Uterus (tissue), 4 donors: Measurements from ENCODE around the gene IFNAR2. TPM values are rescaled to one million over a fixed set of nuclear protein-coding genes. Genes with fewer than 3 reads are reported as not detected.
A peak's percentile ranks its signal among the peaks of the same experiment; 100 is the strongest.

Source experiments
- DNase-seq, 2 donors: peaks; one replicate each; pipeline ENCODE4 v3.0.0-alpha.2; 2019 to 2020
- H3K27ac ChIP-seq, 2 donors: fragments of 200-600 bp; sonication (generic); 1 replicate in 1 of 2; 2 replicates in 1 of 2; pipeline ENCODE4 v1.5.1; 2016 to 2018
- H3K27me3 ChIP-seq, 2 donors: fragments of 200-600 bp; sonication (generic); one replicate each; pipeline ENCODE4 v1.5.1; 2018 to 2019; ENCODE audit warnings: control low read depth in 1 of 2
- H3K36me3 ChIP-seq, 2 donors: fragments of 200-600 bp; sonication (generic); one replicate each; pipeline ENCODE4 v1.5.1; 2019; ENCODE audit warnings: control low read depth in 1 of 2
- H3K4me1 ChIP-seq, 2 donors: fragments of 200-600 bp; sonication (generic); one replicate each; pipeline ENCODE4 v1.5.1; 2018 to 2019; ENCODE audit warnings: control low read depth in 1 of 2
- H3K4me3 ChIP-seq, 2 donors: fragments of 200-600 bp; sonication (generic); 1 replicate in 1 of 2; 2 replicates in 1 of 2; pipeline ENCODE4 v1.5.1; 2018 to 2019; ENCODE audit warnings: mild to moderate bottlenecking in 1 of 2
- H3K9me3 ChIP-seq, 2 donors: fragments of 200-600 bp; sonication (generic); one replicate each; pipeline ENCODE4 v1.5.1; 2019; ENCODE audit warnings: control low read depth in 1 of 2
- CTCF ChIP-seq, 4 experiments: fragments of 200-600 bp in 2 of 4; fragments of 450-650 bp in 2 of 4; sonication (generic) in 2 of 4; IDR thresholded peaks; one replicate each; pipeline ENCODE4 v1.5.1; 2016 to 2019; ENCODE audit warnings: antibody characterized with exemption in 4 of 4, mild to moderate bottlenecking in 2 of 4, moderate library complexity in 1 of 4
- POLR2A ChIP-seq, 2 donors: fragments of 450-650 bp; IDR thresholded peaks; one replicate each; pipeline ENCODE4 v1.6.1; 2016; ENCODE audit warnings: antibody characterized with exemption in 2 of 2, mild to moderate bottlenecking in 1 of 2, moderate library complexity in 1 of 2
- intact Hi-C: fragments of 100-400 bp; cut with DNase I; formaldehyde crosslinking; loops from one replicate; pipeline ENCODE4 v1.15.1; 2023; ENCODE audit warnings: low total_unique reads
- total RNA-seq, 4 donors: library from RNA; depleted of rRNA in 3 of 4; stranded (reverse); fragments of >200 nt in 3 of 4; gene quantifications; one replicate each; pipeline versions ENCODE4 v1.1.0 to v1.2.4, GENCODE V29; 2014 to 2023
- donor health status: DM: yes; HTN: yes; CAD: no.

IFNAR2 gene
- 10 to 100 TPM in 3 of 4 donors, 1 to 10 TPM in 1; 2.4 to 38.4 (median 24.4) TPM for total RNA-seq

GRCh38 chr21:33229784-33230544 is at the start of gene IFNAR2:
Gene IFNAR2, plus strand, starts transcription at chr21:33229938. Its CDS starts 11,985 bp downstream, at chr21:33241923.
- intact Hi-C loops, result no loop called here
- peak within 1 kb of the TSS; percentile 69 to 96 for H3K4me3 ChIP-seq
- H3K36me3 ChIP-seq, result no peaks in the 10 kb centered on the region
- peaks cover 5 to 6% of the 10 kb centered on the region in 2 donors for H3K4me1 ChIP-seq
- no peaks in the 10 kb centered on the region for H3K9me3 ChIP-seq
- TF ChIP-seq CTCF (IDR thresholded peaks at IDR 0.05), result no peak
- peak; percentile 69 to 71 for TF ChIP-seq POLR2A (IDR thresholded peaks at IDR 0.05)
- DNase-seq, result peak; percentile 57 to 81
- H3K27ac ChIP-seq, result peak within 1 kb of the TSS; percentile 88 to 98
- H3K27me3 ChIP-seq, result no peaks in the 10 kb centered on the region

GRCh38 chr21:33185852-33186251 is 43.9 kb upstream of the IFNAR2 start:
- H3K9me3 ChIP-seq, result no peaks in the 10 kb centered on the region
- peaks cover 0 to 16% of the 10 kb centered on the region in 2 donors for H3K27me3 ChIP-seq
- H3K4me3 ChIP-seq, result no peak overlapping the region
- DNase-seq, result no peak
- no peaks in the 10 kb centered on the region for H3K4me1 ChIP-seq
- no peak overlapping the region for H3K27ac ChIP-seq
- no peak for TF ChIP-seq POLR2A (IDR thresholded peaks at IDR 0.05)
- no peak for TF ChIP-seq CTCF (IDR thresholded peaks at IDR 0.05)
- intact Hi-C loops, result no loop called here
- H3K36me3 ChIP-seq, result no peaks in the 10 kb centered on the region

- Histone ChIP-seq H3K4me1 (no peaks in the 10 kb centered on the region), H3K4me3 (no peak overlapping the region), H3K27ac (no peak overlapping the region), H3K9me3 (no peaks in the 10 kb centered on the region), H3K36me3 (no peaks in the 10 kb centered on the region), H3K27me3 (peaks cover 0 to 18% of the 10 kb centered on the region in 2 donors)
- intact Hi-C loops, result no loop called here
- TF ChIP-seq POLR2A (IDR thresholded peaks at IDR 0.05) (no peak), CTCF (IDR thresholded peaks at IDR 0.05) (no peak)
- no peak for DNase-seq
Measured at GRCh38 chr21:33187276-33187675, 42.5 kb upstream of the IFNAR2 start.

GRCh38 chr21:33189237-33189636 is 40.5 kb upstream of the IFNAR2 start:
- H3K4me1 ChIP-seq, result no peaks in the 10 kb centered on the region
- TF ChIP-seq POLR2A (IDR thresholded peaks at IDR 0.05) (no peak), CTCF (IDR thresholded peaks at IDR 0.05) (no peak)
- no peaks in the 10 kb centered on the region for H3K9me3 ChIP-seq
- H3K27me3 ChIP-seq, result peaks cover 0 to 18% of the 10 kb centered on the region in 2 donors
- intact Hi-C loops, result no loop called here
- H3K36me3 ChIP-seq, result no peaks in the 10 kb centered on the region
- no peak overlapping the region for H3K27ac ChIP-seq
- no peak for DNase-seq
- no peak overlapping the region for H3K4me3 ChIP-seq

- no peak overlapping the region for H3K27ac ChIP-seq
- TF ChIP-seq POLR2A (IDR thresholded peaks at IDR 0.05) (no peak), CTCF (IDR thresholded peaks at IDR 0.05) (no peak)
- H3K4me1 ChIP-seq, result no peaks in the 10 kb centered on the region
- H3K4me3 ChIP-seq, result no peak overlapping the region
- H3K27me3 ChIP-seq, result peaks cover 0 to 18% of the 10 kb centered on the region in 2 donors
- intact Hi-C loops, result no loop called here
- no peaks in the 10 kb centered on the region for H3K36me3 ChIP-seq
- no peak for DNase-seq
- H3K9me3 ChIP-seq, result no peaks in the 10 kb centered on the region
Measured at GRCh38 chr21:33189824-33190223, 39.9 kb upstream of the IFNAR2 start.
